ENCODE results near the gene RPS24.
"Not testable (repeated sequence)": the region's sequence is repeated elsewhere in the genome, so short reads cannot be mapped to it uniquely, and the experiment has no call there.

Gene RPS24

DNA sequence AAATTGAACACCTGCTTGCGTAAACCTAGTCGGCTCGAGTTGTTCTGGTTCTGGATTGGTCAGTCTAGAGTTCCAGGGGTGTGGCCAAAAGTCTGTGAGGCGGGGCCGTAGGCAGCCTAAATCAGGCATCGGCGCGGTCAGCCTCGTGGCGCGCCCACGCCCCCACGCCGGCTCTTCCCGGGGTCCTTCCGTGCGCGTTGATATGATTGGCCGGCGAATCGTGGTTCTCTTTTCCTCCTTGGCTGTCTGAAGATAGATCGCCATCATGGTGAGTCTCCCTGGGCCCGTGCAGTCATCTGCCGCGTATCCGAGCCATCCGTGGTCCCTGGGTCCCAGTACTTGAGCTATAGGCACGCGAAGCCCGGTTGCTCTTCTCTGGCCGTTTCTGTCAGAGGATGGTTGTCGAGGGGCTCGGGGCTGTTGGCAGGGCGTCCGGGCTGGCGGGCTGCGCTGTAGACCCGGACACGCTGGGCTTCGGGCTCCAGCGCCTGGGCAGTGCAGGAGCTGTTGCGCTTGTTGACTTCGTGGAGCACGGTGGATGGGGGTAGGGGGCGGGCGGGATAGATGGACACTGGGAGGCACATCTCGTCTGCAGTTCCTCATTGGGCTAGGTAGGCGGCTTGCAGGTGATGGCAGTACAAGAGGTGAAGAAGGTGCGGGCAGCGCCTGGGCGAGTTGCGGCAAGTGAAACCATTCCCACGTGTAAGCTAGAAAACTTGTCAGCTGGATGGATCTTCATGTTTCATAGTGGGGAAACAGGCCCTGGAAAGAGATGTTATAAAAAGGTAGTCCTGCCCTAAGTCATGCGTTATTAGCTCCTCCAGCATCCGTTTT, at the start of gene RPS24:
TSS of gene RPS24 (plus strand) at position 227 of the 834 bp plus-strand sequence. CDS start at position 266, 39 bp downstream.
- H3K4me3 ChIP-seq (ENCODE audit: low read depth, low read length), result peak within 1 kb of the TSS; percentile 96
- DNase-seq (ENCODE audit: low read depth), result peak; percentile 95
- TF ChIP-seq, protein P1, sequence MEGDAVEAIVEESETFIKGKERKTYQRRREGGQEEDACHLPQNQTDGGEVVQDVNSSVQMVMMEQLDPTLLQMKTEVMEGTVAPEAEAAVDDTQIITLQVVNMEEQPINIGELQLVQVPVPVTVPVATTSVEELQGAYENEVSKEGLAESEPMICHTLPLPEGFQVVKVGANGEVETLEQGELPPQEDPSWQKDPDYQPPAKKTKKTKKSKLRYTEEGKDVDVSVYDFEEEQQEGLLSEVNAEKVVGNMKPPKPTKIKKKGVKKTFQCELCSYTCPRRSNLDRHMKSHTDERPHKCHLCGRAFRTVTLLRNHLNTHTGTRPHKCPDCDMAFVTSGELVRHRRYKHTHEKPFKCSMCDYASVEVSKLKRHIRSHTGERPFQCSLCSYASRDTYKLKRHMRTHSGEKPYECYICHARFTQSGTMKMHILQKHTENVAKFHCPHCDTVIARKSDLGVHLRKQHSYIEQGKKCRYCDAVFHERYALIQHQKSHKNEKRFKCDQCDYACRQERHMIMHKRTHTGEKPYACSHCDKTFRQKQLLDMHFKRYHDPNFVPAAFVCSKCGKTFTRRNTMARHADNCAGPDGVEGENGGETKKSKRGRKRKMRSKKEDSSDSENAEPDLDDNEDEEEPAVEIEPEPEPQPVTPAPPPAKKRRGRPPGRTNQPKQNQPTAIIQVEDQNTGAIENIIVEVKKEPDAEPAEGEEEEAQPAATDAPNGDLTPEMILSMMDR (IDR thresholded peaks at IDR 0.05; ENCODE audit: low read depth, low read length, missing control alignments), result no peak

DNA sequence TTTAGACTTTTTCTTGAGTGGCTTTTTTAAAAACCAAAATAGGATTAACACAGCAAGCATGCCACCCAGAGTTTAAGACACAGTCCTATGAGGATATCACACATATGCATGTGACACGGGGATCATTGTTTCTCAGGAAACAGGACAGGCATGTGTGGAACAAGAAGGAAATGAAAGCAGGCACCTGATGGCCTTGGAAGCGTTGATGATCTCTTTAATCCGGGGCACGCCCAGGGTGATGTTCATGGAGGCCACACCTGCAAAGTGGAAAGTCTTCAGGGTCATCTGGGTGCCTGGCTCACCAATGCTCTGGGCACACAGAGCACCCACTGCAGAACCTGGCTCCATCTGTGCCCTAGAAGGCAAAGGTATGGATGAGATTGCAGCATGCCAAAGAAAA, 48.7 kb upstream of the RPS24 start:
- TF ChIP-seq, protein P1 (IDR thresholded peaks at IDR 0.05; ENCODE audit: low read depth, low read length, missing control alignments), result no peak
- no peak overlapping the region for H3K4me3 ChIP-seq (ENCODE audit: low read depth, low read length)
- DNase-seq (ENCODE audit: low read depth), result no peak

DNA sequence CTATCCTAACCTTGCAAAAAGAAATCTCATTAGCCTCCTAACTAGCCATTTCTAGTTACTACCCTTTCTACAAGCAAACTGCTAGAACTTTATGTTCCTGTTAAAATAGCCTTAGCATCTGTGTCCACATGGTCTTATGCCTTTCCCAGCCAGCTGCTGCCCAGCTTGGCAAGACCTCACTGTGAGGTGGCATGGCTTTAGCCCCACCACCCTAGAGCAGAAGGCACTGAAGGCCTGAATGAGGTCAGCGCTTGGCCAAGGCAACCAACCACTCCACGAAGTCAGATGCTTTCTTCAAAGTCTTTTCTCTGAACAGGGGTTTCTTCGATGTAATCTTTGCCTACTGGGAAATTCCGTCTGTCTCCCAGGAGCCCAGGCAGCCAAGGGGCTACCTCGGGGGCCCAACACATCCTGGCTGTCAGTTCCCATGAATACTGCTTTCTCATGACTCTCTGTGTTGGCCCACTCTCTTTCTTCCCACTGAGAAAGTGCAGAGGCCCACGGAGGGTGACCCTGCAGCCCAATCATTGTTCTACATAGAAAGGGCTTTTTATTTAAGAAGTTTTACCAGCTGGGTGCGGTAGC, 45.9 kb upstream of the RPS24 start:
- no peak for DNase-seq (ENCODE audit: low read depth)
- TF ChIP-seq, protein P1 (IDR thresholded peaks at IDR 0.05; ENCODE audit: low read depth, low read length, missing control alignments), result no peak
- no peak overlapping the region for H3K4me3 ChIP-seq (ENCODE audit: low read depth, low read length)

DNA sequence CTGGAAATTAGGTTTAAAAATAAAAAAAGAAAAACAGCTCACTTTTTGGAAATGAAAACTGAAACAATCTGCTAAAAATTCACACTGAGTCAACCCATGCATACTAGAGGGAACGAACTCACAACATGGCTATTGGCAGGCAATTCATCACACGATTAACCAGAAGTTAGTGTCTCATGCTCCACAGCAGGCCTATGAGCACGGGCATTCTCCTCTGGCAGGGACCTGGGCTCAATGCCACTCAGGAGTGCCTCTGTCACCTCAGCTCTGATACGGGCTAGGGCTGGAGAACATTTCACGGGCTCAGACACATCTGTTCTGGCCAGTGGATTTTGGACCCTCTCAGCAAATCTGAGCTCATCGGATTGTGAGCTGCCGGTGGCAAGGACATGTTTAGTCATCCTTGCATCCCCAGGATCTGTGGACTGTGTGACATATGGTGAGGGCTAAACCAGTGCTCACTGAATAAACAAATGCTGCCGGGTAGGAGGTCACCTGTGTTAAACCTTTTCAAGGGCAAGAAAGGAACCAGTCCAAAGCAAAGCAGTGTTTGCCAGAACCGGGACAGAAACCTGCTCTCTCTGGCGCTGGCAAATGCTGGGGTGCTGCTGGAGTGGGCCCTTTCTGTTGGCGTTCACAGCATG, 44.5 kb upstream of the RPS24 start:
- no peak for DNase-seq (ENCODE audit: low read depth)
- TF ChIP-seq, protein P1 (IDR thresholded peaks at IDR 0.05; ENCODE audit: low read depth, low read length, missing control alignments), result no peak
- no peak overlapping the region for H3K4me3 ChIP-seq (ENCODE audit: low read depth, low read length)

DNA sequence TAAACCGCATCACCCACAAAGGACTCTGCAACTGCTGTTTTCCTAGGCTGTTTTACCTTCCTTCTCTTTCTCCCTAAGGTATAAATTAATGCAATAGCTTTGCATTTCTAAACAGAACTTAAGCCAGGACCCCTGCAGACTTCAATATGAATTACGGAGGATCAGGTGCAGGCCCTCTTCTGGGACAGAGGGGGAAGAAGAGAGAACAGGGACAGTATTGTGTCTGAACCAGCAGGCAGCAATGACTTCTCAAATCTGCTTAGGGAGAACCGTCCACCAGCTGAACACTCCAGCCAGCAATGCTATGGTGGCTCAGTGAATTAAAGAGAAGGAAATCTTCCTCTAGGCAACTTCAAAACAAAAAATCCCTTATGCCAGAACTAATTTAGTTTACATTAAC, 40.0 kb upstream of the RPS24 start:
- H3K4me3 ChIP-seq (ENCODE audit: low read depth, low read length), result no peak overlapping the region
- TF ChIP-seq, protein P1 (IDR thresholded peaks at IDR 0.05; ENCODE audit: low read depth, low read length, missing control alignments), result no peak
- DNase-seq (ENCODE audit: low read depth), result no peak

DNA sequence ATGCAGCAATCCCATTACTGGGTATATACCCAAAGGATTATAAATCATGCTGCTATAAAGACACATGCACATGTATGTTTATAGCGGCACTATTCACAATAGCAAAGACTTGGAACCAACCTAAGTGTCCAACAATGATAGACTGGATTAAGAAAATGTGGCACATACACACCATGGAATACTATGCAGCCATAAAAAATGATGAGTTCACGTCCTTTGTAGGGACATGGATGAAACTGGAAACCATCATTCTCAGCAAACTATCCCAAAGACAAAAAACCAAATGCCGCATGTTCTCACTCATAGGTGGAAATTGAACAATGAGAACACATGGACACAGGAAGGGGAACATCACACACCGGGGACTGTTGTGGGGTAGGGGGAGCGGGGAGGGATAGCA, 34.9 kb upstream of the RPS24 start:
- DNase-seq (ENCODE audit: low read depth); H3K4me3 ChIP-seq (ENCODE audit: low read depth, low read length): not testable (repeated sequence)

DNA sequence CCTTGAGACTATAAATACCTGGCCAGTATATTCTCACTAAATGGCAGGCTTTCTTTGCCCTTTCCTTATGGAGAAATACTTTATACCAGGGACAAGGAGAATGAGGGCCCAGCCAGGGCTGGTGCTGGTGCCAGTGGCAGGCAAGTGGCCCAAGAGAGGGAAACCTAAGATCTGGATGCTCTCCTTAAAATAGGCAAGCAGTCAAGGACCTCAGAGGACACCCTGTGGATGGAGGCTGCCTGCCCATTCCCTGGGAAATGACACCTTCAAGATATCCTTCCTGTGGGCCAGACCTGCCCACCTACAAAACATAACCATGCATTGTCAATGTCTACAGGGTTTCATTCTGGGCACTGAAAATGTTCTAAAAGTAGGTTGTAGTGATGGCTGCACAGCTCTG, 33.5 kb upstream of the RPS24 start:
- no peak overlapping the region for H3K4me3 ChIP-seq (ENCODE audit: low read depth, low read length)
- DNase-seq (ENCODE audit: low read depth), result no peak
- TF ChIP-seq, protein P1 (IDR thresholded peaks at IDR 0.05; ENCODE audit: low read depth, low read length, missing control alignments), result no peak

Data from GM12864 (cell line).